Gastrocnemius medialis (tissue), 4 donors: ENCODE results near the gene NKX2-4.
"Not testable (repeated sequence)": the region's sequence is repeated elsewhere in the genome, so short reads cannot be mapped to it uniquely, and the experiment has no call there.

Source experiments
- POLR2A ChIP-seq, 2 donors: fragments of 450-650 bp; IDR thresholded peaks; one replicate each; pipeline ENCODE4 v1.6.1; 2017; ENCODE audit warnings: antibody characterized with exemption in 2 of 2, mild to moderate bottlenecking in 2 of 2, moderate library complexity in 2 of 2
- TF ChIP-seq, protein P1 (sequence below), 5 experiments: fragments of 450-650 bp in 3 of 5; fragments of 200-600 bp in 2 of 5; sonication (generic) in 2 of 5; IDR thresholded peaks in 4 of 5; conservative IDR thresholded peaks in 1 of 5; 1 replicate in 4 of 5; 2 replicates in 1 of 5; pipeline ENCODE4 v1.5.1; 2016 to 2019; ENCODE audit warnings: antibody characterized with exemption in 5 of 5, mild to moderate bottlenecking in 3 of 5, moderate library complexity in 3 of 5

DNA sequence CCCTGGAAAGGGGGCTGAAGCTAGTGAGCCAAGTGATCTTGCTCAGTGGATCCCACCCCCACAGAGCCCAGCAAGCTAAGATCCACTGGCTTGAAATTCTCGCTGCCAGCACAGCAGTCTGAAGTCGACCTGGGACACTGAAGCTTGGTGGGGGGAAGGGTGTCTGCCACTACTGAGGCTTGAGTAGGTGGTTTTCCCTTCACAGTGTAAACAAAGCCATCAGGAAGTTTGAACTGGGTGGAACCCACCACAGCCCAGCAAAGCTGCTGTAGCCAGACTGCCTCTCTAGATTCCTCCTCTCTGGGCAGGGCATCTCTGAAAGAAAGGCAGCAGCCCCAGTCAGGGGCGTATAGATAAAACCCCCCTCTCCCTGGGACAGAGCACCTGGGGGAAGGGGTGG is 16.7 kb upstream of the NKX2-4 start:
- TF ChIP-seq, protein P1, sequence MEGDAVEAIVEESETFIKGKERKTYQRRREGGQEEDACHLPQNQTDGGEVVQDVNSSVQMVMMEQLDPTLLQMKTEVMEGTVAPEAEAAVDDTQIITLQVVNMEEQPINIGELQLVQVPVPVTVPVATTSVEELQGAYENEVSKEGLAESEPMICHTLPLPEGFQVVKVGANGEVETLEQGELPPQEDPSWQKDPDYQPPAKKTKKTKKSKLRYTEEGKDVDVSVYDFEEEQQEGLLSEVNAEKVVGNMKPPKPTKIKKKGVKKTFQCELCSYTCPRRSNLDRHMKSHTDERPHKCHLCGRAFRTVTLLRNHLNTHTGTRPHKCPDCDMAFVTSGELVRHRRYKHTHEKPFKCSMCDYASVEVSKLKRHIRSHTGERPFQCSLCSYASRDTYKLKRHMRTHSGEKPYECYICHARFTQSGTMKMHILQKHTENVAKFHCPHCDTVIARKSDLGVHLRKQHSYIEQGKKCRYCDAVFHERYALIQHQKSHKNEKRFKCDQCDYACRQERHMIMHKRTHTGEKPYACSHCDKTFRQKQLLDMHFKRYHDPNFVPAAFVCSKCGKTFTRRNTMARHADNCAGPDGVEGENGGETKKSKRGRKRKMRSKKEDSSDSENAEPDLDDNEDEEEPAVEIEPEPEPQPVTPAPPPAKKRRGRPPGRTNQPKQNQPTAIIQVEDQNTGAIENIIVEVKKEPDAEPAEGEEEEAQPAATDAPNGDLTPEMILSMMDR (IDR thresholded peaks at IDR 0.05 in 4 of 5, conservative IDR thresholded peaks at IDR 0.05 in 1 of 5): not testable (repeated sequence)
- TF ChIP-seq POLR2A (IDR thresholded peaks at IDR 0.05): not testable (repeated sequence)
